NCI-H524 (cell line): ENCODE data around the gene AIFM1.
"Not testable (repeated sequence)": the region's sequence is repeated elsewhere in the genome, so short reads cannot be mapped to it uniquely, and the experiment has no call there.

Source experiments
- DNase-seq, 2 experiments: peaks; one replicate each; lab custom pipeline; 2025; lab: John Stamatoyannopoulos, UW

Gene AIFM1

GRCh38 chrX:130118441-130119311, 47.0 kb downstream of the AIFM1 start:
- DNase-seq = no peak

- DNase-seq = no peak
Observed at GRCh38 chrX:130117166-130117565, 48.5 kb downstream of the AIFM1 start.

- DNase-seq = not testable (repeated sequence)
Observed at GRCh38 chrX:130115119-130115885, 50.3 kb downstream of the AIFM1 start.

GRCh38 chrX:130114141-130114588, 51.5 kb downstream of the AIFM1 start:
- no peak for DNase-seq

GRCh38 chrX:130111220-130112154, 54.2 kb downstream of the AIFM1 start:
- peak in 1 of 2 experiments; percentile 43 for DNase-seq

- DNase-seq = peak; percentile 17 to 43
Observed at GRCh38 chrX:130110379-130111219, 55.0 kb downstream of the AIFM1 start, which contains the start of gene ELF4. Gene ELF4, minus strand, starts transcription at chrX:130110497. Its CDS starts 29,167 bp downstream, at chrX:130081330.

- peak in 1 of 2 experiments; percentile 16 for DNase-seq
Observed at GRCh38 chrX:130109429-130110378, 55.9 kb downstream of the AIFM1 start.

GRCh38 chrX:130108647-130109428, 56.8 kb downstream of the AIFM1 start:
- peak in 1 of 2 experiments; percentile 24 for DNase-seq

- no peak for DNase-seq
Observed at GRCh38 chrX:130106071-130106470, 59.6 kb downstream of the AIFM1 start.

GRCh38 chrX:130105244-130105643, 60.4 kb downstream of the AIFM1 start:
- no peak for DNase-seq

- DNase-seq = no peak
Observed at GRCh38 chrX:130103605-130104004, 62.0 kb downstream of the AIFM1 start.

GRCh38 chrX:130100180-130100579, 65.5 kb downstream of the AIFM1 start:
- DNase-seq = peak in 1 of 2 experiments; percentile 52

- DNase-seq = no peak
Observed at GRCh38 chrX:130098210-130098552, 67.5 kb downstream of the AIFM1 start.

GRCh38 chrX:130097507-130098209, 68.0 kb downstream of the AIFM1 start:
- DNase-seq = peak; percentile 16 to 67

- no peak for DNase-seq
Observed at GRCh38 chrX:130095249-130096030, 70.2 kb downstream of the AIFM1 start.

GRCh38 chrX:130094696-130095095, 70.9 kb downstream of the AIFM1 start:
- no peak for DNase-seq

- no peak for DNase-seq
Observed at GRCh38 chrX:130093271-130093670, 72.4 kb downstream of the AIFM1 start.
